SW480 (cell line): ENCODE results near the gene CXorf65.

Experiments
- DNase-seq: peaks from one replicate; pipeline ENCODE4 v3.0.0-alpha.2; 2016; ENCODE audit warnings: low spot score

The CXorf65 gene

GRCh38 chrX:71106427-71106826 lies at the start of gene CXorf65:
Gene CXorf65, minus strand, starts transcription at chrX:71106740. Its CDS starts 184 bp downstream, at chrX:71106556.
- peak; percentile 23 for DNase-seq

GRCh38 chrX:71154641-71155040 lies 48.1 kb upstream of the CXorf65 start:
- no peak for DNase-seq

GRCh38 chrX:71154196-71154595 lies 47.7 kb upstream of the CXorf65 start:
- DNase-seq, result no peak

- DNase-seq, result no peak
These were observed 44.8 kb upstream of the CXorf65 start for GRCh38 chrX:71151366-71151765.

- DNase-seq, result no peak
These were observed 41.7 kb upstream of the CXorf65 start for GRCh38 chrX:71148278-71148663.

- no peak for DNase-seq
These were observed 41.1 kb upstream of the CXorf65 start for GRCh38 chrX:71147496-71148277.

GRCh38 chrX:71144651-71145050 lies 38.1 kb upstream of the CXorf65 start, which contains the start of gene NLGN3:
Gene NLGN3, plus strand, starts transcription at chrX:71144841. Its CDS starts 2,909 bp downstream, at chrX:71147750.
- DNase-seq, result no peak

- no peak for DNase-seq
These were observed 37.0 kb upstream of the CXorf65 start for GRCh38 chrX:71143508-71143907.

GRCh38 chrX:71140440-71140839 lies 33.9 kb upstream of the CXorf65 start:
- no peak for DNase-seq

GRCh38 chrX:71131510-71131909 lies 25.0 kb upstream of the CXorf65 start:
- DNase-seq, result no peak

GRCh38 chrX:71128915-71129765 lies 22.6 kb upstream of the CXorf65 start:
- peak; percentile 52 for DNase-seq

- DNase-seq, result no peak
These were observed 21.8 kb upstream of the CXorf65 start for GRCh38 chrX:71128166-71128833.

- no peak for DNase-seq
These were observed 12.5 kb upstream of the CXorf65 start for GRCh38 chrX:71118985-71119535.

- peak; percentile 77 for DNase-seq
These were observed 11.8 kb upstream of the CXorf65 start, which contains the start of gene MED12 for GRCh38 chrX:71118032-71118984. Gene MED12, plus strand, starts transcription at chrX:71118596. Its CDS starts 159 bp downstream, at chrX:71118755.

GRCh38 chrX:71117358-71117757 lies 10.8 kb upstream of the CXorf65 start:
- DNase-seq, result no peak

GRCh38 chrX:71111921-71112431 lies 5.4 kb upstream of the CXorf65 start:
- no peak for DNase-seq

- DNase-seq, result peak; percentile 28
These were observed 4.8 kb upstream of the CXorf65 start, which contains the start of gene IL2RG for GRCh38 chrX:71111141-71111843. Gene IL2RG, minus strand, starts transcription at chrX:71111577. Its CDS starts 38 bp downstream, at chrX:71111539.

GRCh38 chrX:71109051-71109450 lies 2.5 kb upstream of the CXorf65 start:
- no peak for DNase-seq

- DNase-seq, result no peak
These were observed 1.3 kb upstream of the CXorf65 start for GRCh38 chrX:71107762-71108360.
